SK-N-MC (cell line): ENCODE data around the gene TLCD3A.
"Not testable (repeated sequence)": the region's sequence is repeated elsewhere in the genome, so short reads cannot be mapped to it uniquely, and the experiment has no call there.

Experiments used
- DNase-seq: peaks from one replicate; pipeline ENCODE4 v3.0.0-alpha.2; 2011; ENCODE audit warnings: low read depth, low spot score
- H3K27ac ChIP-seq: fragments of 200-600 bp; sonication (generic); 2 replicates; pipeline ENCODE4 v1.5.1; 2016; ENCODE audit warnings: mixed run types
- H3K36me3 ChIP-seq: fragments of 200-600 bp; sonication (generic); 2 replicates; pipeline ENCODE4 v1.6.1; 2017; ENCODE audit warnings: antibody characterized with exemption, low read length, mixed read lengths; ENCODE audit not compliant: insufficient read depth
- H3K4me3 ChIP-seq: fragments of 200-600 bp; sonication (generic); 2 replicates; pipeline ENCODE4 v1.5.1; 2016
- H3K9ac ChIP-seq: fragments of 200-600 bp; sonication (generic); 2 replicates; pipeline ENCODE4 v1.8.0; 2017; ENCODE audit warnings: mixed run types, mixed read lengths; ENCODE audit not compliant: insufficient read length
- H3K9me3 ChIP-seq: fragments of 200-600 bp; sonication (generic); 2 replicates; pipeline ENCODE4 v1.6.1; 2017; ENCODE audit warnings: low read depth, mild to moderate bottlenecking, antibody characterized with exemption, low read length, moderate library complexity, mixed read lengths
- EZH2 ChIP-seq: fragments of 200-600 bp; sonication (generic); IDR thresholded peaks from one replicate; pipeline ENCODE4 v1.6.1; 2017; ENCODE audit warnings: antibody characterized with exemption
- FOXP2 ChIP-seq: optimal IDR thresholded peaks from 2 replicates; pipeline ENCODE3; 2011; ENCODE audit warnings: mild to moderate bottlenecking, moderate library complexity; ENCODE audit not compliant: insufficient read depth; ENCODE audit errors: extremely low read length, control extremely low read depth
- POLR2AphosphoS5 ChIP-seq: IDR thresholded peaks from 2 replicates; pipeline ENCODE4 v1.6.1; 2012; ENCODE audit warnings: mild to moderate bottlenecking, low read depth, low read length, borderline replicate concordance

Gene TLCD3A

GRCh38 chr17:760371-760770 is 28.0 kb downstream of the TLCD3A start:
- no peak overlapping the region for H3K4me3 ChIP-seq
- H3K9me3 ChIP-seq = no peaks in the 10 kb centered on the region
- peaks cover 56% of the 10 kb centered on the region for H3K36me3 ChIP-seq
- H3K27ac ChIP-seq = no peak overlapping the region
- no peak for DNase-seq
- no peak for TF ChIP-seq POLR2AphosphoS5
- TF ChIP-seq FOXP2 = no peak
- no peak for TF ChIP-seq EZH2
- H3K9ac ChIP-seq = no peak overlapping the region

- Histone ChIP-seq H3K4me3 (no peak overlapping the region), H3K27ac (no peak overlapping the region), H3K9ac (no peak overlapping the region), H3K9me3 (no peaks in the 10 kb centered on the region), H3K36me3 (peaks cover 51% of the 10 kb centered on the region)
- TF ChIP-seq EZH2 = no peak
- TF ChIP-seq POLR2AphosphoS5 = no peak
- no peak for TF ChIP-seq FOXP2
- DNase-seq = no peak
Measured at GRCh38 chr17:767076-767475, 34.7 kb downstream of the TLCD3A start.

GRCh38 chr17:773016-773415 is 40.6 kb downstream of the TLCD3A start:
- peak overlapping the region; percentile 70; the same call in 1 of the 2 replicates for H3K27ac ChIP-seq
- no peak overlapping the region for H3K4me3 ChIP-seq
- TF ChIP-seq POLR2AphosphoS5 (no peak), EZH2 (no peak), FOXP2 (no peak)
- H3K36me3 ChIP-seq = peaks cover 78% of the 10 kb centered on the region
- no peaks in the 10 kb centered on the region for H3K9me3 ChIP-seq
- no peak for DNase-seq
- H3K9ac ChIP-seq = no peak overlapping the region

GRCh38 chr17:773467-774312 is 41.3 kb downstream of the TLCD3A start:
- peak overlapping the region; percentile 15 for H3K9ac ChIP-seq
- TF ChIP-seq FOXP2 (no peak), EZH2 (no peak), POLR2AphosphoS5 (no peak)
- no peak for DNase-seq
- H3K9me3 ChIP-seq = no peaks in the 10 kb centered on the region
- peak overlapping the region; percentile 70 for H3K27ac ChIP-seq
- peaks cover 85% of the 10 kb centered on the region for H3K36me3 ChIP-seq
- no peak overlapping the region for H3K4me3 ChIP-seq

GRCh38 chr17:774313-774584 is 41.9 kb downstream of the TLCD3A start:
- no peak for DNase-seq
- Histone ChIP-seq H3K27ac (no peak overlapping the region), H3K9ac (peak overlapping the region; percentile 15), H3K36me3 (peaks cover 88% of the 10 kb centered on the region), H3K9me3 (no peaks in the 10 kb centered on the region), H3K4me3 (no peak overlapping the region)
- no peak for TF ChIP-seq FOXP2
- no peak for TF ChIP-seq POLR2AphosphoS5
- no peak for TF ChIP-seq EZH2

GRCh38 chr17:778096-778495 is 45.7 kb downstream of the TLCD3A start:
- no peaks in the 10 kb centered on the region for H3K9me3 ChIP-seq
- H3K9ac ChIP-seq = no peak overlapping the region
- H3K27ac ChIP-seq = no peak overlapping the region
- no peak for TF ChIP-seq POLR2AphosphoS5
- no peak for TF ChIP-seq EZH2
- H3K36me3 ChIP-seq = peaks cover 55% of the 10 kb centered on the region
- DNase-seq = no peak
- no peak overlapping the region for H3K4me3 ChIP-seq

GRCh38 chr17:781805-782731 is 49.7 kb downstream of the TLCD3A start, which contains the start of the genes GLOD4 and MRM3:
TSS of gene GLOD4 (minus strand) at chr17:782280. CDS start at chr17:782255, 25 bp downstream.
TSS of gene MRM3 (plus strand) at chr17:782353. CDS start at chr17:782379, 26 bp downstream.
- no peak for DNase-seq
- Histone ChIP-seq H3K4me3 (peak within 1 kb of the TSS; percentile 97), H3K36me3 (peaks cover 34% of the 10 kb centered on the region), H3K27ac (peak within 1 kb of the TSS; percentile 85), H3K9me3 (no peaks in the 10 kb centered on the region), H3K9ac (peak within 1 kb of the TSS; percentile 90)
- TF ChIP-seq EZH2 = no peak
- TF ChIP-seq FOXP2 = peak; percentile 72
- TF ChIP-seq POLR2AphosphoS5 = peak; percentile 89

GRCh38 chr17:784143-784542 is 51.7 kb downstream of the TLCD3A start:
- Histone ChIP-seq H3K4me3 (no peak overlapping the region), H3K36me3 (peaks cover 32% of the 10 kb centered on the region), H3K9me3 (no peaks in the 10 kb centered on the region), H3K27ac (no peak overlapping the region), H3K9ac (no peak overlapping the region)
- no peak for DNase-seq
- TF ChIP-seq EZH2 (no peak), POLR2AphosphoS5 (no peak), FOXP2 (no peak)

GRCh38 chr17:785901-786300 is 53.5 kb downstream of the TLCD3A start:
- H3K9ac ChIP-seq = not testable (repeated sequence)

More at GRCh38 chr17:785901-786300, 53.5 kb downstream of the TLCD3A start:
- not testable (repeated sequence) for H3K4me3 ChIP-seq, H3K27ac ChIP-seq, H3K9me3 ChIP-seq, DNase-seq
- H3K36me3 ChIP-seq = peaks cover 44% of the 10 kb centered on the region
